ENCODE data around the gene TMEM117. TPM values are rescaled to one million over a fixed set of nuclear protein-coding genes. Genes with fewer than 3 reads are reported as not detected.

TMEM117 gene
- total RNA-seq, 1 donor from 2014 or later: 35.3 TPM

- Mint-ChIP-seq H3K9me3 (peaks cover 7% of the 10 kb centered on the region), H3K27ac (no peak overlapping the region), H3K27me3 (ENCODE audit: low read depth) (no peaks in the 10 kb centered on the region), H3K4me1 (no peaks in the 10 kb centered on the region), H3K4me3 (no peak overlapping the region), H3K36me3 (peaks cover 2% of the 10 kb centered on the region)
- no peak for TF ChIP-seq CTCF (IDR thresholded peaks at IDR 0.05; ENCODE audit: unreplicated experiment)
- DNase-seq (ENCODE audit: low spot score in 2 of 2, unreplicated experiment in 2 of 2): no peak
Observed at GRCh38 chr12:44114906-44115305, 279.0 kb downstream of the TMEM117 start.

- no peak for DNase-seq (ENCODE audit: low spot score in 2 of 2, unreplicated experiment in 2 of 2)
- H3K9me3 Mint-ChIP-seq: peaks cover 20% of the 10 kb centered on the region
Observed at GRCh38 chr12:44117337-44117736, 281.5 kb downstream of the TMEM117 start.

GRCh38 chr12:44118946-44119345, 283.1 kb downstream of the TMEM117 start:
- TF ChIP-seq CTCF (IDR thresholded peaks at IDR 0.05; ENCODE audit: unreplicated experiment): no peak
- no peaks in the 10 kb centered on the region for H3K4me1 Mint-ChIP-seq
- H3K9me3 Mint-ChIP-seq: peaks cover 36% of the 10 kb centered on the region
- H3K27me3 Mint-ChIP-seq (ENCODE audit: low read depth): no peaks in the 10 kb centered on the region
- H3K36me3 Mint-ChIP-seq: peaks cover 27% of the 10 kb centered on the region
- H3K4me3 Mint-ChIP-seq: no peak overlapping the region
- H3K27ac Mint-ChIP-seq: no peak overlapping the region
- no peak for DNase-seq (ENCODE audit: low spot score in 2 of 2, unreplicated experiment in 2 of 2)

More at GRCh38 chr12:44117337-44117736, 281.5 kb downstream of the TMEM117 start:
- Mint-ChIP-seq H3K27me3 (ENCODE audit: low read depth) (no peaks in the 10 kb centered on the region), H3K4me3 (no peak overlapping the region), H3K27ac (no peak overlapping the region), H3K36me3 (peaks cover 17% of the 10 kb centered on the region), H3K4me1 (no peaks in the 10 kb centered on the region)
- TF ChIP-seq CTCF (IDR thresholded peaks at IDR 0.05; ENCODE audit: unreplicated experiment): no peak

- H3K4me1 Mint-ChIP-seq: no peaks in the 10 kb centered on the region
- TF ChIP-seq CTCF (IDR thresholded peaks at IDR 0.05; ENCODE audit: unreplicated experiment): no peak
- no peak overlapping the region for H3K4me3 Mint-ChIP-seq
- no peak for DNase-seq (ENCODE audit: low spot score in 2 of 2, unreplicated experiment in 2 of 2)
- no peaks in the 10 kb centered on the region for H3K27me3 Mint-ChIP-seq (ENCODE audit: low read depth)
- no peak overlapping the region for H3K27ac Mint-ChIP-seq
- H3K36me3 Mint-ChIP-seq: peaks cover 13% of the 10 kb centered on the region
- H3K9me3 Mint-ChIP-seq: peaks cover 22% of the 10 kb centered on the region
Observed at GRCh38 chr12:44126806-44127205, 290.9 kb downstream of the TMEM117 start.

- no peak for TF ChIP-seq CTCF (IDR thresholded peaks at IDR 0.05; ENCODE audit: unreplicated experiment)
- peaks cover 5% of the 10 kb centered on the region for H3K36me3 Mint-ChIP-seq
- no peaks in the 10 kb centered on the region for H3K4me1 Mint-ChIP-seq
- DNase-seq (ENCODE audit: low spot score in 2 of 2, unreplicated experiment in 2 of 2): no peak
- no peak overlapping the region for H3K4me3 Mint-ChIP-seq
- no peak overlapping the region for H3K27ac Mint-ChIP-seq
- H3K9me3 Mint-ChIP-seq: peaks cover 13% of the 10 kb centered on the region
- no peaks in the 10 kb centered on the region for H3K27me3 Mint-ChIP-seq (ENCODE audit: low read depth)
Observed at GRCh38 chr12:44127966-44128710, 292.3 kb downstream of the TMEM117 start.
